ENCODE data around the gene AIG1. TPM values are rescaled to one million over a fixed set of nuclear protein-coding genes. Genes with fewer than 3 reads are reported as not detected.
A peak's percentile ranks its signal among the peaks of the same experiment; 100 is the strongest.

AIG1 gene
- total and polyA plus RNA-seq, 2 of the 13 experiments (the other 11 are each of a cell fraction or from before 2014, with no cell fraction given): 115 to 197 TPM

- TF ChIP-seq AHDC1 (CRISPR knock-in tag; IDR thresholded peaks at IDR 0.05; ENCODE audit: borderline replicate concordance): peak; percentile 94; the same call in 1 of the 2 replicates
- TF ChIP-seq ONECUT2 (CRISPR knock-in tag; IDR thresholded peaks at IDR 0.05): no peak
- no peak for TF ChIP-seq ATF7-NPFF (CRISPR knock-in tag; IDR thresholded peaks at IDR 0.05; ENCODE audit: low read depth)
- peak; percentile 62 for TF ChIP-seq MAFF (IDR thresholded peaks at IDR 0.05; ENCODE audit: low read depth, low read length)
- TF ChIP-seq TFE3 (CRISPR knock-in tag; IDR thresholded peaks at IDR 0.05): peak; percentile 30; the same call in 1 of the 2 replicates
- TF ChIP-seq ZFP37 (CRISPR knock-in tag; IDR thresholded peaks at IDR 0.05; ENCODE audit: borderline replicate concordance): no peak
- peak; percentile 55; the same call in 1 of the 2 replicates for TF ChIP-seq HDAC2 (CRISPR knock-in tag; IDR thresholded peaks at IDR 0.05)
- TF ChIP-seq CBX1 (IDR thresholded peaks at IDR 0.05; ENCODE audit: low read depth): no peak
- no peak for TF ChIP-seq SPEN (CRISPR knock-in tag; IDR thresholded peaks at IDR 0.05; ENCODE audit: low read depth)
- TF ChIP-seq MLLT10 (CRISPR knock-in tag; IDR thresholded peaks at IDR 0.05): no peak
- TF ChIP-seq DPF2 (CRISPR knock-in tag; IDR thresholded peaks at IDR 0.05; ENCODE audit: borderline replicate concordance, low read depth): peak; percentile 25; the same call in 1 of the 2 replicates
- TF ChIP-seq KDM6A (CRISPR knock-in tag; IDR thresholded peaks at IDR 0.05; ENCODE audit: low read depth): peak; percentile 46; the same call in 1 of the 2 replicates
- peak; percentile 54 to 58; a peak in 3 of 4 replicates for TF ChIP-seq MAFK (conservative IDR thresholded peaks at IDR 0.05 in 1 of 2, IDR thresholded peaks at IDR 0.05 in 1 of 2; ENCODE audit: low read length in 2 of 2)
- no peak for TF ChIP-seq POGK (CRISPR knock-in tag; conservative IDR thresholded peaks at IDR 0.05)
- TF ChIP-seq THAP9 (CRISPR knock-in tag; IDR thresholded peaks at IDR 0.05; ENCODE audit: borderline replicate concordance): no peak
- TF ChIP-seq SALL1 (CRISPR knock-in tag; IDR thresholded peaks at IDR 0.05): peak; percentile 64; the same call in 1 of the 2 replicates
- peak; percentile 63; the same call in 1 of the 2 replicates for TF ChIP-seq ZNF878 (CRISPR knock-in tag; IDR thresholded peaks at IDR 0.05)
- peak; percentile 69 for TF ChIP-seq FOXA3 (CRISPR knock-in tag; IDR thresholded peaks at IDR 0.05)
These were observed 46.8 kb downstream of the AIG1 start (continued) for GRCh38 chr6:143107440-143107839.

Measured in HepG2 (cell line).